Neural crest cell (in vitro differentiated cells): ENCODE data around the gene SLC38A2. TPM values are rescaled to one million over a fixed set of nuclear protein-coding genes. Genes with fewer than 3 reads are reported as not detected.
A peak's percentile ranks its signal among the peaks of the same experiment; 100 is the strongest.

ENCODE experiments used
- DNase-seq: peaks from one replicate; pipeline ENCODE4 v3.0.0; 2021; ENCODE audit warnings: low read depth, mixed read lengths, low spot score
- H3K27ac Mint-ChIP-seq: one replicate; pipeline ENCODE4 v1.8.0; 2021; ENCODE audit warnings: mild to moderate bottlenecking, mixed read lengths; ENCODE audit not compliant: unreplicated experiment
- H3K27me3 Mint-ChIP-seq: 2 replicates; pipeline ENCODE4 v1.8.0; 2021; ENCODE audit warnings: low read depth, mild to moderate bottlenecking, mixed read lengths
- H3K36me3 Mint-ChIP-seq: 2 replicates; pipeline ENCODE4 v1.8.0; 2021; ENCODE audit warnings: low read depth, mild to moderate bottlenecking, mixed read lengths
- H3K4me1 Mint-ChIP-seq: 2 replicates; pipeline ENCODE4 v1.8.0; 2021; ENCODE audit warnings: mixed read lengths
- H3K4me3 Mint-ChIP-seq: one replicate; pipeline ENCODE4 v1.8.0; 2021; ENCODE audit warnings: mild to moderate bottlenecking, mixed read lengths
- H3K9me3 Mint-ChIP-seq: 2 replicates; pipeline ENCODE4 v1.8.0; 2021; ENCODE audit warnings: mixed read lengths
- CTCF ChIP-seq: fragments of 200-600 bp; sonication (generic); conservative IDR thresholded peaks from 2 replicates; pipeline ENCODE4 v1.5.0; 2021; ENCODE audit warnings: antibody characterized with exemption, mild to moderate bottlenecking
- total RNA-seq: library from RNA; stranded (reverse); gene quantifications from 2 replicates; pipeline ENCODE4 v1.2.1, GENCODE V29; 2021

Gene SLC38A2
- total RNA-seq, 1 donor from 2014 or later: 186 TPM

GRCh38 chr12:46374711-46375110, 2.1 kb upstream of the SLC38A2 start:
- TF ChIP-seq CTCF: no peak
- Mint-ChIP-seq H3K27me3 (peaks cover 30% of the 10 kb centered on the region), H3K4me3 (peak overlapping the region; percentile 100), H3K36me3 (peaks cover 16% of the 10 kb centered on the region), H3K27ac (no peak overlapping the region), H3K4me1 (peaks cover 29% of the 10 kb centered on the region), H3K9me3 (no peaks in the 10 kb centered on the region)
- DNase-seq: no peak

- peaks cover 30% of the 10 kb centered on the region for H3K27me3 Mint-ChIP-seq
- DNase-seq: no peak
- no peak overlapping the region for H3K27ac Mint-ChIP-seq
- peaks cover 18% of the 10 kb centered on the region for H3K36me3 Mint-ChIP-seq
- H3K9me3 Mint-ChIP-seq: no peaks in the 10 kb centered on the region
- TF ChIP-seq CTCF: no peak
- peak overlapping the region; percentile 100 for H3K4me3 Mint-ChIP-seq
- peaks cover 33% of the 10 kb centered on the region for H3K4me1 Mint-ChIP-seq
These were observed 1.7 kb upstream of the SLC38A2 start for GRCh38 chr12:46374310-46374709.

- Mint-ChIP-seq H3K27ac (peak overlapping the region; percentile 98), H3K36me3 (peaks cover 21% of the 10 kb centered on the region), H3K4me1 (peaks cover 37% of the 10 kb centered on the region), H3K9me3 (no peaks in the 10 kb centered on the region), H3K27me3 (peaks cover 33% of the 10 kb centered on the region), H3K4me3 (peak overlapping the region; percentile 100)
- peak; percentile 57 for DNase-seq
- no peak for TF ChIP-seq CTCF
These were observed 1.0 kb upstream of the SLC38A2 start for GRCh38 chr12:46373301-46374296.

GRCh38 chr12:46371718-46372543, 642 bp downstream of the SLC38A2 start:
- DNase-seq: peak; percentile 47
- Mint-ChIP-seq H3K36me3 (peaks cover 35% of the 10 kb centered on the region), H3K27ac (peak overlapping the region; percentile 100), H3K4me3 (peak overlapping the region; percentile 100), H3K27me3 (peaks cover 33% of the 10 kb centered on the region), H3K4me1 (peaks cover 53% of the 10 kb centered on the region), H3K9me3 (no peaks in the 10 kb centered on the region)
- TF ChIP-seq CTCF: no peak

GRCh38 chr12:46370792-46371717, 1.5 kb downstream of the SLC38A2 start:
- peak overlapping the region; percentile 100 for H3K4me3 Mint-ChIP-seq
- DNase-seq: peak; percentile 91
- H3K4me1 Mint-ChIP-seq: peaks cover 55% of the 10 kb centered on the region
- peaks cover 35% of the 10 kb centered on the region for H3K36me3 Mint-ChIP-seq
- no peak for TF ChIP-seq CTCF
- no peaks in the 10 kb centered on the region for H3K9me3 Mint-ChIP-seq
- H3K27me3 Mint-ChIP-seq: peaks cover 33% of the 10 kb centered on the region
- H3K27ac Mint-ChIP-seq: peak overlapping the region; percentile 100
